ENCODE results near the gene BOK. TPM values are rescaled to one million over a fixed set of nuclear protein-coding genes. Genes with fewer than 3 reads are reported as not detected.

Gene BOK, protein sequence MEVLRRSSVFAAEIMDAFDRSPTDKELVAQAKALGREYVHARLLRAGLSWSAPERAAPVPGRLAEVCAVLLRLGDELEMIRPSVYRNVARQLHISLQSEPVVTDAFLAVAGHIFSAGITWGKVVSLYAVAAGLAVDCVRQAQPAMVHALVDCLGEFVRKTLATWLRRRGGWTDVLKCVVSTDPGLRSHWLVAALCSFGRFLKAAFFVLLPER
- total RNA-seq: 27.5 and 48.2 TPM in 2 replicates

DNA sequence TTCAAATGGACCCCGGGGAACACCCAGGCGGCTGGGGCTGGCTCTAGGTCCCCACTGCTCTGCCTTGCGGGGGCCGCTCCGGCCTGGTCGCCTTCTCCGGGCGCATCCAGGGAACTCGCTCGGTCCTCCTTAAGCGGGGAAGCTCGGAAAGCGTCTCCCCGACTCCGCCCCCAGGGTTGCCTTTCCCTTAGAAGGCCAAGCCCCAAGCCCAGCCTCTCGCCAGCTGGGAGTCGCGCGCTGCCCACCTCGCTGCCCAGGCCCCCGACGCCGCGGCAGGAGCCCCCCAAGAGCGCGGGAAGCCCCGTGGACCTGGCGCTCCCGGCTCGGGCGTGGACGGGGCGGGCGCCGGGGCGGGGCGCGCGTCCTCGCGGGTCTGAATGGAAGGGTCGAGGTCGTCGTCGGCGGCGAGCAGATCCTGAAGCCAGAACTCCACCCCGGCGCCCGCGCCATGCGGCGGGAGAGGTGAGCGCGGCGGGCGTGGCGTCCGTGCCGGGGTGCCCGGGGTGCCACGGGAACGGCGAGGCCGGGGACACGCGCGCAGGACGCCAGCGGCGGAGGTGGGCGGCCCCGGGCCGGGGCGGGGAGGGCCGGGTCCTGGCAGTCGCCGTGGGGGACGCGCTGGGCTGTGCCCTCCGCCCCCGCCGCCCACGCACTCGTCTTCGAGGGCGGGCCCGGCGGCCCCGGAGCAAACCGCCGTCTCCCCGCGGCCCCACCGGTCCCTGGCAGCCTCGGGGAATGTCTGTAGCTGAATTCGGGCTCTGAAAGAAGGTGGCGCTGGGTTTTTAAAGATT is at the start of gene BOK:
Gene BOK, plus strand, starts transcription at position 214 of the 791 bp plus-strand sequence. CDS start 739 bp downstream, outside the sequence.

Other genes with a start within 250 kb of the BOK start
- gene HDLBP, start 243.1 kb upstream of the BOK start, total RNA-seq: 532 and 681 TPM in 2 replicates
- 200 and 220 TPM in 2 replicates for gene SEPTIN2, start 242.8 kb upstream of the BOK start, total RNA-seq
- 29.6 and 35.9 TPM in 2 replicates for gene FARP2, start 202.5 kb upstream of the BOK start, total RNA-seq
- gene STK25, start 50.2 kb upstream of the BOK start, total RNA-seq: 218 and 360 TPM in 2 replicates
- gene THAP4, start 78.4 kb downstream of the BOK start, total RNA-seq: 52.9 and 64.8 TPM in 2 replicates
- 48.6 and 57.6 TPM in 2 replicates for gene ATG4B, start 78.9 kb downstream of the BOK start, total RNA-seq
- 21.5 and 25.8 TPM in 2 replicates for gene DTYMK, start 128.1 kb downstream of the BOK start, total RNA-seq
- 16.4 TPM in 2 replicates for gene ING5, start 143.3 kb downstream of the BOK start, total RNA-seq
- gene D2HGDH, start 175.9 kb downstream of the BOK start, total RNA-seq: 14.5 and 19.8 TPM in 2 replicates
- not detected in 2 replicates for gene GAL3ST2, start 218.1 kb downstream of the BOK start, total RNA-seq